K562 (cell line): ENCODE results near the gene CSTPP1. TPM values are rescaled to one million over a fixed set of nuclear protein-coding genes. Genes with fewer than 3 reads are reported as not detected.

ENCODE experiments used
- EP300 ChIP-seq: IDR thresholded peaks from 2 replicates; pipeline ENCODE4 v1.6.1; 2012; ENCODE audit warnings: low read length, improper control_type of control experiment
- FOXA3 ChIP-seq, 2 experiments: fragments of 450-650 bp in 1 of 2; sonication (generic) in 1 of 2; formaldehyde crosslinking; IDR thresholded peaks in 1 of 2; conservative IDR thresholded peaks in 1 of 2; 2 replicates each; pipeline versions ENCODE4 v1.4.0 to v1.8.0; 2020 to 2022; ENCODE audit warnings: mild to moderate bottlenecking in 2 of 2, missing genetic modification reagents in 1 of 2
- HDGF ChIP-seq: fragments of 450-650 bp; IDR thresholded peaks from 2 replicates; pipeline ENCODE4 v1.6.1; 2016
- MCM3 ChIP-seq: fragments of 450-650 bp; IDR thresholded peaks from 2 replicates; pipeline ENCODE4 v1.6.1; 2016
- NELFE ChIP-seq: IDR thresholded peaks from 2 replicates; pipeline ENCODE4 v1.6.1; 2011; ENCODE audit warnings: mild to moderate bottlenecking; ENCODE audit not compliant: insufficient read depth, insufficient read length
- RHOXF2B ChIP-seq: fragments of 250-450 bp; sonication (Bioruptor Pico); conservative IDR thresholded peaks from 2 replicates; pipeline ENCODE4 v1.5.1; 2021
- SMARCA4 ChIP-seq: fragments of 450-650 bp; IDR thresholded peaks from 2 replicates; pipeline ENCODE4 v1.6.1; 2016
- SRF ChIP-seq, 2 experiments: fragments of 250-450, 450-650 bp in 1 of 2; sonication (Bioruptor Pico) in 1 of 2; sonication (generic) in 1 of 2; formaldehyde crosslinking; IDR thresholded peaks; 2 replicates each; pipeline versions ENCODE4 v1.5.0 to v1.5.1; 2020 to 2022; ENCODE audit warnings: mild to moderate bottlenecking in 1 of 2, missing genetic modification reagents in 1 of 2
- YY1 ChIP-seq, 3 experiments: IDR thresholded peaks; 2 replicates each; pipeline ENCODE4 v1.6.1; 2011; ENCODE audit warnings: low read length in 2 of 3, mild to moderate bottlenecking in 2 of 3, moderate library complexity in 2 of 3, borderline replicate concordance in 1 of 3, control low read depth in 1 of 3, low read depth in 1 of 3; ENCODE audit not compliant: insufficient read depth in 3 of 3, insufficient replicate concordance in 2 of 3, control insufficient read depth in 1 of 3, insufficient read length in 1 of 3; ENCODE audit errors: extremely low read depth in 1 of 3
- ZNF217 ChIP-seq: sonication (generic); formaldehyde crosslinking; IDR thresholded peaks from 2 replicates; pipeline ENCODE4 v1.8.0; 2022; ENCODE audit warnings: mild to moderate bottlenecking, missing genetic modification reagents
- polyA plus RNA-seq, 8 experiments: library from polyadenylated mRNA; depleted of rRNA in 4 of 8; stranded (reverse) in 5 of 8; unstranded in 3 of 8; fragments of >200 nt; fragmentation: Nextera tagmentation in 2 of 8; fragmentation: Illumina TruSeq in 1 of 8; extraction: Ambion mirVana in 2 of 8; extraction: Trizol in 1 of 8; gene quantifications; 2 replicates each; pipeline versions ENCODE4 v1.2.1 to v1.2.3, GENCODE V29; 2011 to 2014; ENCODE audit warnings: inconsistent platforms in 1 of 8, missing spikeins in 1 of 8
- total RNA-seq, 7 experiments: library from RNA; depleted of rRNA in 6 of 7; stranded (reverse); fragments of >200 nt in 6 of 7; fragmentation: Illumina TruSeq in 2 of 7; extraction: Trizol in 2 of 7; gene quantifications; 2 replicates each; pipeline versions ENCODE4 v1.2.1 to v1.2.3, GENCODE V29; 2011 to 2021; ENCODE audit warnings: low replicate concordance in 1 of 7
- TF ChIP-seq, protein P1 (sequence below): fragments of 250-450 bp; sonication (Bioruptor Pico); IDR thresholded peaks from 2 replicates; pipeline ENCODE4 v1.4.0; 2020
- TF ChIP-seq, protein P2 (sequence below): fragments of 150-350 bp; conservative IDR thresholded peaks from 2 replicates; pipeline ENCODE4 v1.6.1; 2014; ENCODE audit warnings: low read length
- TF ChIP-seq, protein P3 (sequence below): fragments of 450-650 bp; conservative IDR thresholded peaks from 2 replicates; pipeline ENCODE4 v1.6.1; 2016; ENCODE audit warnings: missing genetic modification characterization, low read depth, mild to moderate bottlenecking, missing compliant biosample characterization, moderate library complexity
- TF ChIP-seq, protein P4 (sequence below), 2 experiments: IDR thresholded peaks in 1 of 2; conservative IDR thresholded peaks in 1 of 2; 2 replicates each; pipeline ENCODE4 v1.6.1; 2016; ENCODE audit warnings: low read depth in 2 of 2, mild to moderate bottlenecking in 1 of 2, missing compliant biosample characterization in 1 of 2, missing genetic modification characterization in 1 of 2, moderate library complexity in 1 of 2

The CSTPP1 gene
- total and polyA plus RNA-seq, 9 of the 15 experiments (the other 6 are each of a cell fraction or from before 2014, with no cell fraction given): 6.5 to 17.8 (median 9.2) TPM

DNA sequence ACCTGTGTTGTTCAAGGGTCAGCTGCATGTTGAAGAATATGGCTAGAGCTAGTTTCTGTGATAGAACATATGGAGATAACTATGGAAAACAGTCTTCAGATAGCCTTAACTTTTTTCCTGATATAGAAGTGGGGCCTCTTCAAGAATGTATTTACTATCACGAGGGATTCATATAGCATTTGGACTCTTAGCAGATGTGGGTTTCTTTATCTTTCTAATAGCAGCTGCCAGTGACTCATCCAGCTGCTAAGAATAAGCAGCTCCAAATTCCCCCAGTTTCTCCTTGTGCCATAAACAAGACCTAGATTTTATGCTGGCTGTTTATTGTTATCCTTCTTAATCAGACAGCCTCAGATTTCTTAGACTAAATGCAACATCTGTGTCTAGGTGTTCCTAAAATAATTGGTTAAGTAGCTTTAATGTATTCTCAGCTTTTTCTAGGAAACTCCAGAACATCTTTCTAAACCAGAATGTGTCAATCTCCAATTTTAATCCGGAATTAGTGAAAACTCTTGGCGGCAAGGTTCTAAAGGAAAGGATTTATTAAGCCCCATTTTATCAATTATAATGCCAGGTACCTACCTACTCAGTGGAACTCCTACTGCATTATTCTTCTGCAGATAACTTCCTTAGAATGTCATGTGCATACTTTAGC lies 119.8 kb downstream of the CSTPP1 start (continued):
- TF ChIP-seq SRF (CRISPR knock-in tag; IDR thresholded peaks at IDR 0.05) (peak in 1 of 2 experiments; percentile 78; a peak in 1 of 4 replicates), FOXA3 (CRISPR knock-in tag; conservative IDR thresholded peaks at IDR 0.05 in 1 of 2, IDR thresholded peaks at IDR 0.05 in 1 of 2) (peak in 1 of 2 experiments; percentile 43; a peak in 2 of 4 replicates), SMARCA4 (peak; percentile 99), MCM3 (no peak), YY1 (IDR thresholded peaks at IDR 0.05; ENCODE audit: borderline replicate concordance in 1 of 3, control insufficient read depth in 1 of 3, extremely low read depth in 1 of 3, insufficient read depth in 3 of 3, insufficient read length in 1 of 3, insufficient replicate concordance in 2 of 3, low read depth in 1 of 3, low read length in 2 of 3) (no peak), EP300 (peak; percentile 94), RHOXF2B (CRISPR knock-in tag) (no peak), NELFE (no peak), HDGF (no peak), ZNF217 (CRISPR knock-in tag) (no peak)
- TF ChIP-seq, protein P1, sequence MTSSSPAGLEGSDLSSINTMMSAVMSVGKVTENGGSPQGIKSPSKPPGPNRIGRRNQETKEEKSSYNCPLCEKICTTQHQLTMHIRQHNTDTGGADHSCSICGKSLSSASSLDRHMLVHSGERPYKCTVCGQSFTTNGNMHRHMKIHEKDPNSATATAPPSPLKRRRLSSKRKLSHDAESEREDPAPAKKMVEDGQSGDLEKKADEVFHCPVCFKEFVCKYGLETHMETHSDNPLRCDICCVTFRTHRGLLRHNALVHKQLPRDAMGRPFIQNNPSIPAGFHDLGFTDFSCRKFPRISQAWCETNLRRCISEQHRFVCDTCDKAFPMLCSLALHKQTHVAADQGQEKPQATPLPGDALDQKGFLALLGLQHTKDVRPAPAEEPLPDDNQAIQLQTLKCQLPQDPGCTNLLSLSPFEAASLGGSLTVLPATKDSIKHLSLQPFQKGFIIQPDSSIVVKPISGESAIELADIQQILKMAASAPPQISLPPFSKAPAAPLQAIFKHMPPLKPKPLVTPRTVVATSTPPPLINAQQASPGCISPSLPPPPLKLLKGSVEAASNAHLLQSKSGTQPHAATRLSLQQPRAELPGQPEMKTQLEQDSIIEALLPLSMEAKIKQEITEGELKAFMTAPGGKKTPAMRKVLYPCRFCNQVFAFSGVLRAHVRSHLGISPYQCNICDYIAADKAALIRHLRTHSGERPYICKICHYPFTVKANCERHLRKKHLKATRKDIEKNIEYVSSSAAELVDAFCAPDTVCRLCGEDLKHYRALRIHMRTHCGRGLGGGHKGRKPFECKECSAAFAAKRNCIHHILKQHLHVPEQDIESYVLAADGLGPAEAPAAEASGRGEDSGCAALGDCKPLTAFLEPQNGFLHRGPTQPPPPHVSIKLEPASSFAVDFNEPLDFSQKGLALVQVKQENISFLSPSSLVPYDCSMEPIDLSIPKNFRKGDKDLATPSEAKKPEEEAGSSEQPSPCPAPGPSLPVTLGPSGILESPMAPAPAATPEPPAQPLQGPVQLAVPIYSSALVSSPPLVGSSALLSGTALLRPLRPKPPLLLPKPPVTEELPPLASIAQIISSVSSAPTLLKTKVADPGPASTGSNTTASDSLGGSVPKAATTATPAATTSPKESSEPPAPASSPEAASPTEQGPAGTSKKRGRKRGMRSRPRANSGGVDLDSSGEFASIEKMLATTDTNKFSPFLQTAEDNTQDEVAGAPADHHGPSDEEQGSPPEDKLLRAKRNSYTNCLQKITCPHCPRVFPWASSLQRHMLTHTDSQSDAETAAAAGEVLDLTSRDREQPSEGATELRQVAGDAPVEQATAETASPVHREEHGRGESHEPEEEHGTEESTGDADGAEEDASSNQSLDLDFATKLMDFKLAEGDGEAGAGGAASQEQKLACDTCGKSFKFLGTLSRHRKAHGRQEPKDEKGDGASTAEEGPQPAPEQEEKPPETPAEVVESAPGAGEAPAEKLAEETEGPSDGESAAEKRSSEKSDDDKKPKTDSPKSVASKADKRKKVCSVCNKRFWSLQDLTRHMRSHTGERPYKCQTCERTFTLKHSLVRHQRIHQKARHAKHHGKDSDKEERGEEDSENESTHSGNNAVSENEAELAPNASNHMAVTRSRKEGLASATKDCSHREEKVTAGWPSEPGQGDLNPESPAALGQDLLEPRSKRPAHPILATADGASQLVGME (CRISPR knock-in tag): no peak
- TF ChIP-seq, protein P2, sequence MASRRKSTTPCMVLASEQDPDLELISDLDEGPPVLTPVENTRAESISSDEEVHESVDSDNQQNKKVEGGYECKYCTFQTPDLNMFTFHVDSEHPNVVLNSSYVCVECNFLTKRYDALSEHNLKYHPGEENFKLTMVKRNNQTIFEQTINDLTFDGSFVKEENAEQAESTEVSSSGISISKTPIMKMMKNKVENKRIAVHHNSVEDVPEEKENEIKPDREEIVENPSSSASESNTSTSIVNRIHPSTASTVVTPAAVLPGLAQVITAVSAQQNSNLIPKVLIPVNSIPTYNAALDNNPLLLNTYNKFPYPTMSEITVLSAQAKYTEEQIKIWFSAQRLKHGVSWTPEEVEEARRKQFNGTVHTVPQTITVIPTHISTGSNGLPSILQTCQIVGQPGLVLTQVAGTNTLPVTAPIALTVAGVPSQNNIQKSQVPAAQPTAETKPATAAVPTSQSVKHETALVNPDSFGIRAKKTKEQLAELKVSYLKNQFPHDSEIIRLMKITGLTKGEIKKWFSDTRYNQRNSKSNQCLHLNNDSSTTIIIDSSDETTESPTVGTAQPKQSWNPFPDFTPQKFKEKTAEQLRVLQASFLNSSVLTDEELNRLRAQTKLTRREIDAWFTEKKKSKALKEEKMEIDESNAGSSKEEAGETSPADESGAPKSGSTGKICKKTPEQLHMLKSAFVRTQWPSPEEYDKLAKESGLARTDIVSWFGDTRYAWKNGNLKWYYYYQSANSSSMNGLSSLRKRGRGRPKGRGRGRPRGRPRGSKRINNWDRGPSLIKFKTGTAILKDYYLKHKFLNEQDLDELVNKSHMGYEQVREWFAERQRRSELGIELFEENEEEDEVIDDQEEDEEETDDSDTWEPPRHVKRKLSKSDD: no peak
- TF ChIP-seq, protein P3, sequence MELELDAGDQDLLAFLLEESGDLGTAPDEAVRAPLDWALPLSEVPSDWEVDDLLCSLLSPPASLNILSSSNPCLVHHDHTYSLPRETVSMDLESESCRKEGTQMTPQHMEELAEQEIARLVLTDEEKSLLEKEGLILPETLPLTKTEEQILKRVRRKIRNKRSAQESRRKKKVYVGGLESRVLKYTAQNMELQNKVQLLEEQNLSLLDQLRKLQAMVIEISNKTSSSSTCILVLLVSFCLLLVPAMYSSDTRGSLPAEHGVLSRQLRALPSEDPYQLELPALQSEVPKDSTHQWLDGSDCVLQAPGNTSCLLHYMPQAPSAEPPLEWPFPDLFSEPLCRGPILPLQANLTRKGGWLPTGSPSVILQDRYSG (tag): peak; percentile 30; the same call in 1 of the 2 replicates
- TF ChIP-seq, protein P4, sequence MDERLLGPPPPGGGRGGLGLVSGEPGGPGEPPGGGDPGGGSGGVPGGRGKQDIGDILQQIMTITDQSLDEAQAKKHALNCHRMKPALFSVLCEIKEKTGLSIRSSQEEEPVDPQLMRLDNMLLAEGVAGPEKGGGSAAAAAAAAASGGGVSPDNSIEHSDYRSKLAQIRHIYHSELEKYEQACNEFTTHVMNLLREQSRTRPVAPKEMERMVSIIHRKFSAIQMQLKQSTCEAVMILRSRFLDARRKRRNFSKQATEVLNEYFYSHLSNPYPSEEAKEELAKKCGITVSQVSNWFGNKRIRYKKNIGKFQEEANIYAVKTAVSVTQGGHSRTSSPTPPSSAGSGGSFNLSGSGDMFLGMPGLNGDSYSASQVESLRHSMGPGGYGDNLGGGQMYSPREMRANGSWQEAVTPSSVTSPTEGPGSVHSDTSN (CRISPR knock-in tag; IDR thresholded peaks at IDR 0.05; ENCODE audit: low read depth): no peak
- TF ChIP-seq, protein P4 (tag; conservative IDR thresholded peaks at IDR 0.05; ENCODE audit: low read depth): peak; percentile 34
